Kidney epithelial cell (primary cell): ENCODE measurements around the gene IGLON5. TPM values are rescaled to one million over a fixed set of nuclear protein-coding genes. Genes with fewer than 3 reads are reported as not detected.

Experiments
- DNase-seq: peaks from one replicate; pipeline ENCODE4 v3.0.0-alpha.2; 2010; ENCODE audit warnings: low read depth
- H3K27me3 ChIP-seq: 2 replicates; pipeline ENCODE4 v1.6.0; 2011; ENCODE audit warnings: low read length; ENCODE audit not compliant: control insufficient read depth, insufficient read depth
- H3K36me3 ChIP-seq: 2 replicates; pipeline ENCODE4 v1.5.1; 2011; ENCODE audit warnings: low read length; ENCODE audit not compliant: control insufficient read depth, insufficient read depth
- H3K4me3 ChIP-seq: 2 replicates; pipeline ENCODE4 v1.5.1; 2011; ENCODE audit warnings: low read depth, mild to moderate bottlenecking, control low read depth, low read length
- CTCF ChIP-seq: IDR thresholded peaks from 2 replicates; pipeline ENCODE4 v1.5.1; 2011; ENCODE audit warnings: mild to moderate bottlenecking, moderate library complexity, low read length, control low read depth, inconsistent platforms; ENCODE audit not compliant: insufficient read depth, poor library complexity, severe bottlenecking
- total RNA-seq: library from RNA; depleted of rRNA; stranded (reverse); fragments of >200 nt; gene quantifications from 2 replicates; pipeline ENCODE4 v1.2.3, GENCODE V29; 2015

IGLON5 gene
- total RNA-seq, 1 donor from 2014 or later, result 0.04 TPM

GRCh38 chr19:51377422-51377821 lies 66.0 kb downstream of the IGLON5 start:
- no peak for DNase-seq
- H3K4me3 ChIP-seq, result no peak overlapping the region
- TF ChIP-seq CTCF, result no peak
- H3K27me3 ChIP-seq, result no peaks in the 10 kb centered on the region
- H3K36me3 ChIP-seq, result no peaks in the 10 kb centered on the region

- DNase-seq, result no peak
- no peaks in the 10 kb centered on the region for H3K36me3 ChIP-seq
- no peak overlapping the region for H3K4me3 ChIP-seq
- no peaks in the 10 kb centered on the region for H3K27me3 ChIP-seq
- no peak for TF ChIP-seq CTCF
Measured at GRCh38 chr19:51380379-51380778, 68.9 kb downstream of the IGLON5 start.

Other genes with a start within 250 kb of the IGLON5 start
- gene KLK13, start 246.6 kb upstream of the IGLON5 start, total RNA-seq, result 0.08 and 0.21 TPM in 2 replicates
- not detected in 2 replicates for gene KLK14, start 228.8 kb upstream of the IGLON5 start, total RNA-seq
- 19.1 and 23.6 TPM in 2 replicates for gene CTU1, start 203.2 kb upstream of the IGLON5 start, total RNA-seq
- 0.13 and 0.14 TPM in 2 replicates for gene SIGLEC9, start 186.7 kb upstream of the IGLON5 start, total RNA-seq
- not detected in 2 replicates for gene SIGLEC7, start 169.3 kb upstream of the IGLON5 start, total RNA-seq
- not detected in 2 replicates for gene CD33, start 86.6 kb upstream of the IGLON5 start, total RNA-seq
- gene SIGLECL1, start 60.6 kb upstream of the IGLON5 start, total RNA-seq, result 0.79 TPM in 1 of 2 replicates, not detected in the other
- 1.1 and 1.5 TPM in 2 replicates for gene VSIG10L, start 30.5 kb downstream of the IGLON5 start, total RNA-seq
- gene ETFB, start 54.7 kb downstream of the IGLON5 start, total RNA-seq, result 29.8 and 36.9 TPM in 2 replicates
- not detected in 2 replicates for gene CLDND2, start 57.4 kb downstream of the IGLON5 start, total RNA-seq
- not detected in 2 replicates for gene NKG7, start 61.0 kb downstream of the IGLON5 start, total RNA-seq
- not detected in 2 replicates for gene LIM2, start 76.3 kb downstream of the IGLON5 start, total RNA-seq
- gene C19orf84, start 78.9 kb downstream of the IGLON5 start, total RNA-seq, result not detected in 2 replicates
- 0.04 and 0.55 TPM in 2 replicates for gene SIGLEC10, start 106.0 kb downstream of the IGLON5 start, total RNA-seq
- gene SIGLEC8, start 146.8 kb downstream of the IGLON5 start, total RNA-seq, result not detected in 2 replicates
- not detected in 2 replicates for gene CEACAM18, start 166.9 kb downstream of the IGLON5 start, total RNA-seq
- gene SIGLEC12, start 190.2 kb downstream of the IGLON5 start, total RNA-seq, result 1.4 TPM in 1 of 2 replicates, not detected in the other
- not detected in 2 replicates for gene SIGLEC6, start 220.0 kb downstream of the IGLON5 start, total RNA-seq